ENCODE data around the gene IKZF4. TPM values are rescaled to one million over a fixed set of nuclear protein-coding genes. Genes with fewer than 3 reads are reported as not detected.
"Not testable (repeated sequence)": the region's sequence is repeated elsewhere in the genome, so short reads cannot be mapped to it uniquely, and the experiment has no call there.

The IKZF4 gene
- polyA plus RNA-seq, 3 donors: 15.8 to 23.6 (median 20.1) TPM

- DNase-seq: no peak
These were observed 13.9 kb downstream of the IKZF4 start for GRCh38 chr12:56034586-56035332.

- no peak for DNase-seq
These were observed 16.3 kb downstream of the IKZF4 start for GRCh38 chr12:56037161-56037560.

- DNase-seq: no peak
These were observed 17.3 kb downstream of the IKZF4 start for GRCh38 chr12:56038022-56038655.

- no peak for DNase-seq
These were observed 19.3 kb downstream of the IKZF4 start for GRCh38 chr12:56040151-56040550.

GRCh38 chr12:56040963-56041551, 20.2 kb downstream of the IKZF4 start:
- no peak for DNase-seq

- peak; percentile 99 for DNase-seq
These were observed 20.9 kb downstream of the IKZF4 start, which contains the start of gene RPS26 for GRCh38 chr12:56041552-56042429. TSS of gene RPS26 (plus strand) at chr12:56041918. CDS start at chr12:56042167, 249 bp downstream.

- not testable (repeated sequence) for DNase-seq
These were observed 21.6 kb downstream of the IKZF4 start for GRCh38 chr12:56042430-56042813.

GRCh38 chr12:56042843-56043242, 22.0 kb downstream of the IKZF4 start:
- no peak for DNase-seq

GRCh38 chr12:56046027-56046780, 25.4 kb downstream of the IKZF4 start:
- no peak for DNase-seq

- DNase-seq: no peak
These were observed 32.6 kb downstream of the IKZF4 start for GRCh38 chr12:56053407-56053893.

GRCh38 chr12:56059964-56060363, 39.1 kb downstream of the IKZF4 start:
- DNase-seq: not testable (repeated sequence)

GRCh38 chr12:56061982-56062381, 41.1 kb downstream of the IKZF4 start:
- no peak for DNase-seq

GRCh38 chr12:56062996-56063395, 42.2 kb downstream of the IKZF4 start:
- DNase-seq: no peak

GRCh38 chr12:56071648-56072047, 50.8 kb downstream of the IKZF4 start:
- DNase-seq: no peak

- no peak for DNase-seq
These were observed 53.6 kb downstream of the IKZF4 start for GRCh38 chr12:56074396-56074795.

GRCh38 chr12:56077966-56078365, 57.1 kb downstream of the IKZF4 start:
- DNase-seq: not testable (repeated sequence)

GRCh38 chr12:56078427-56078826, 57.6 kb downstream of the IKZF4 start:
- no peak for DNase-seq

- peak; percentile 80 for DNase-seq
These were observed 58.3 kb downstream of the IKZF4 start for GRCh38 chr12:56078931-56079722.

GRCh38 chr12:56079723-56080555, 59.1 kb downstream of the IKZF4 start, which contains the start of gene ERBB3:
TSS of gene ERBB3 (plus strand) at chr12:56080165. CDS start at chr12:56080301, 136 bp downstream.
- peak; percentile 82 for DNase-seq

Measured in renal pelvis (tissue), 4 donors.